Lung (tissue), 12 donors: ENCODE measurements around the gene ZNF354C. TPM values are rescaled to one million over a fixed set of nuclear protein-coding genes. Genes with fewer than 3 reads are reported as not detected.

Source experiments
- ATAC-seq: fragments of 200-7000 bp; cut with Tn5 transposase; one replicate; pipeline ENCODE4 v1.9.1; 2020; ENCODE audit warnings: moderate number of reproducible peaks; ENCODE audit not compliant: insufficient read depth, low FRiP score
- DNase-seq, 3 donors: peaks; one replicate each; pipeline ENCODE4 v3.0.0-alpha.2; 2013 to 2017
- H3K27ac ChIP-seq, 2 donors: one replicate each; pipeline ENCODE4 v1.5.1; 2013; ENCODE audit warnings: mild to moderate bottlenecking in 2 of 2, moderate library complexity in 2 of 2, control low read depth in 1 of 2, inconsistent platforms in 1 of 2, low read depth in 1 of 2, low read length in 1 of 2
- H3K27me3 ChIP-seq, 3 donors: one replicate each; pipeline ENCODE4 v1.5.1; 2013; ENCODE audit warnings: low read length in 2 of 3; ENCODE audit not compliant: control insufficient read depth in 3 of 3, insufficient read depth in 3 of 3
- H3K36me3 ChIP-seq, 4 donors: one replicate each; pipeline ENCODE4 v1.5.1; 2013; ENCODE audit warnings: low read length in 4 of 4, mild to moderate bottlenecking in 1 of 4, moderate library complexity in 1 of 4; ENCODE audit not compliant: control insufficient read depth in 4 of 4, insufficient read depth in 4 of 4
- H3K4me1 ChIP-seq, 5 donors: one replicate each; pipeline ENCODE4 v1.5.1; 2013; ENCODE audit warnings: low read length in 5 of 5, mild to moderate bottlenecking in 2 of 5, moderate library complexity in 1 of 5; ENCODE audit not compliant: control insufficient read depth in 5 of 5, insufficient read depth in 5 of 5
- H3K4me3 ChIP-seq: one replicate; pipeline ENCODE4 v1.5.1; 2013; ENCODE audit warnings: mild to moderate bottlenecking, control low read depth, moderate library complexity
- H3K9ac ChIP-seq, 2 donors: one replicate each; pipeline ENCODE4 v1.5.1; 2013; ENCODE audit warnings: low read length in 2 of 2, control low read depth in 1 of 2; ENCODE audit not compliant: insufficient read depth in 1 of 2
- H3K9me3 ChIP-seq, 4 donors: one replicate each; pipeline ENCODE4 v1.5.1; 2013; ENCODE audit warnings: low read length in 3 of 4, mild to moderate bottlenecking in 1 of 4, moderate library complexity in 1 of 4; ENCODE audit not compliant: control insufficient read depth in 4 of 4, insufficient read depth in 3 of 4
- WGBS, 2 donors: extraction: QIAGEN DNeasy Blood & Tissue Kit; methylation state at CpG; one replicate each; pipeline ENCODE4 v1.1.7; 2013; 5-methylcytosine and 5-hydroxymethylcytosine counted together
- polyA plus RNA-seq, 2 donors: library from polyadenylated mRNA; stranded (reverse); fragments of 200-250 nt; gene quantifications; one replicate each; pipeline ENCODE4 v1.2.1, GENCODE V29; 2013
- total RNA-seq, 2 donors: library from RNA; depleted of rRNA in 1 of 2; stranded (reverse); fragments of >200 nt in 1 of 2; gene quantifications; one replicate each; pipeline ENCODE4 v1.2.1, GENCODE V29; 2014 to 2021
- TF ChIP-seq, protein P1 (sequence below): IDR thresholded peaks from 2 replicates; pipeline ENCODE4 v1.5.1; 2012; ENCODE audit warnings: mild to moderate bottlenecking; ENCODE audit errors: control extremely low read depth, extremely low read depth
- donor health status: control.
- donor health status: control.
- donor health status: Bipolar disorder and iron deficiency.
- donor health status: healthy.
- donor health status: DM: yes; HTN: yes; CAD: no.

The ZNF354C gene
- total and polyA plus RNA-seq, 4 donors = 1.2 to 15.8 (median 2.6) TPM

GRCh38 chr5:179127136-179128040 is 67.2 kb downstream of the ZNF354C start:
- Histone ChIP-seq H3K4me1 (no peaks in the 10 kb centered on the region), H3K36me3 (peaks cover 0 to 22% (median 3%) of the 10 kb centered on the region in 4 donors), H3K9me3 (peaks cover 0 to 23% (median 0%) of the 10 kb centered on the region in 4 donors), H3K27ac (no peak overlapping the region), H3K4me3 (no peak overlapping the region), H3K27me3 (no peaks in the 10 kb centered on the region), H3K9ac (no peak overlapping the region)
- DNase-seq = no peak
- ATAC-seq = no peak
- TF ChIP-seq, protein P1, sequence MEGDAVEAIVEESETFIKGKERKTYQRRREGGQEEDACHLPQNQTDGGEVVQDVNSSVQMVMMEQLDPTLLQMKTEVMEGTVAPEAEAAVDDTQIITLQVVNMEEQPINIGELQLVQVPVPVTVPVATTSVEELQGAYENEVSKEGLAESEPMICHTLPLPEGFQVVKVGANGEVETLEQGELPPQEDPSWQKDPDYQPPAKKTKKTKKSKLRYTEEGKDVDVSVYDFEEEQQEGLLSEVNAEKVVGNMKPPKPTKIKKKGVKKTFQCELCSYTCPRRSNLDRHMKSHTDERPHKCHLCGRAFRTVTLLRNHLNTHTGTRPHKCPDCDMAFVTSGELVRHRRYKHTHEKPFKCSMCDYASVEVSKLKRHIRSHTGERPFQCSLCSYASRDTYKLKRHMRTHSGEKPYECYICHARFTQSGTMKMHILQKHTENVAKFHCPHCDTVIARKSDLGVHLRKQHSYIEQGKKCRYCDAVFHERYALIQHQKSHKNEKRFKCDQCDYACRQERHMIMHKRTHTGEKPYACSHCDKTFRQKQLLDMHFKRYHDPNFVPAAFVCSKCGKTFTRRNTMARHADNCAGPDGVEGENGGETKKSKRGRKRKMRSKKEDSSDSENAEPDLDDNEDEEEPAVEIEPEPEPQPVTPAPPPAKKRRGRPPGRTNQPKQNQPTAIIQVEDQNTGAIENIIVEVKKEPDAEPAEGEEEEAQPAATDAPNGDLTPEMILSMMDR = no peak
- WGBS, 2 donors = 89 to 91% methylated on average over 21 of the region's 21 CpGs

GRCh38 chr5:179128041-179128365 is 67.8 kb downstream of the ZNF354C start:
- H3K9ac ChIP-seq = no peak overlapping the region
- no peak overlapping the region for H3K4me3 ChIP-seq
- DNase-seq = no peak
- H3K36me3 ChIP-seq = peaks cover 0 to 27% (median 5%) of the 10 kb centered on the region in 4 donors
- 90 to 93% methylated on average over 10 of the region's 10 CpGs for WGBS, 2 donors
- no peaks in the 10 kb centered on the region for H3K4me1 ChIP-seq
- H3K27me3 ChIP-seq = no peaks in the 10 kb centered on the region
- TF ChIP-seq, protein P1 = no peak
- peaks cover 0 to 19% (median 0%) of the 10 kb centered on the region in 4 donors for H3K9me3 ChIP-seq
- no peak overlapping the region for H3K27ac ChIP-seq
- no peak for ATAC-seq

DNA sequence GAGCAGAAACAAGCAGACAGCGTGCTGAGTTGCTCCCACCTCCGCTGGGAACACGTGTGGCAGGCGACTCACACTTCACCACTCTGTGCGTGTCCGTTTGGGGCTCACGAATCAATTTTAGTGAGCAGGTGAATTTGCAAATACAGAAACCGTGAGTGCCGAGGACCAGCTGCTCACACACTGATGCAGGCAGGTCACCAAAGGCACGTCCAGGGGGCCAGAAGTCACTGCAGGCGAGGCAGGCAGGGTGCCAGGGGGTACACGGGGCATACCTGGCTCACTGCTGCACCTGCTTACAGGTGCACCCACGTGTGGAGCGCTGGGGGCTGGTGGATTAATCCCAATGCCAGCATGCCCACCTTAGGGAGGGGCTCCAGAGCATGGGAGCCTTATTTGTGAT is 68.8 kb downstream of the ZNF354C start:
- no peak for DNase-seq
- H3K36me3 ChIP-seq = peaks cover 0 to 27% (median 4%) of the 10 kb centered on the region in 4 donors

More for the DNA sequence above, 68.8 kb downstream of the ZNF354C start:
- Histone ChIP-seq H3K27me3 (no peaks in the 10 kb centered on the region), H3K4me1 (no peaks in the 10 kb centered on the region), H3K4me3 (no peak overlapping the region), H3K9ac (no peak overlapping the region), H3K27ac (no peak overlapping the region), H3K9me3 (peaks cover 0 to 18% (median 0%) of the 10 kb centered on the region in 4 donors)
- WGBS, 2 donors = 87 to 88% methylated on average over 14 of the region's 14 CpGs
- ATAC-seq = no peak
- TF ChIP-seq, protein P1 = no peak
